ENCODE data around the gene CALY.

The CALY gene

GRCh38 chr10:133287832-133288500, 48.7 kb downstream of the CALY start:
- DNase-seq (ENCODE audit: low read depth in 2 of 2) = no peak

GRCh38 chr10:133286366-133286765, 50.3 kb downstream of the CALY start:
- no peak for DNase-seq (ENCODE audit: low read depth in 2 of 2)

- DNase-seq (ENCODE audit: low read depth in 2 of 2) = no peak
Measured at GRCh38 chr10:133285217-133285616, 51.5 kb downstream of the CALY start.

- DNase-seq (ENCODE audit: low read depth in 2 of 2) = no peak
Measured at GRCh38 chr10:133283931-133284330, 52.8 kb downstream of the CALY start.

GRCh38 chr10:133282846-133283390, 53.8 kb downstream of the CALY start:
- DNase-seq (ENCODE audit: low read depth in 2 of 2) = no peak

GRCh38 chr10:133281628-133282372, 54.9 kb downstream of the CALY start:
- DNase-seq (ENCODE audit: low read depth in 2 of 2) = no peak

- DNase-seq (ENCODE audit: low read depth in 2 of 2) = no peak
Measured at GRCh38 chr10:133281084-133281483, 55.6 kb downstream of the CALY start.

GRCh38 chr10:133280391-133281059, 56.2 kb downstream of the CALY start:
- no peak for DNase-seq (ENCODE audit: low read depth in 2 of 2)

- no peak for DNase-seq (ENCODE audit: low read depth in 2 of 2)
Measured at GRCh38 chr10:133279326-133280226, 57.1 kb downstream of the CALY start.

- no peak for DNase-seq (ENCODE audit: low read depth in 2 of 2)
Measured at GRCh38 chr10:133278577-133279265, 58.0 kb downstream of the CALY start.

- DNase-seq (ENCODE audit: low read depth in 2 of 2) = no peak
Measured at GRCh38 chr10:133277993-133278576, 58.6 kb downstream of the CALY start.

GRCh38 chr10:133277277-133277992, 59.3 kb downstream of the CALY start:
- DNase-seq (ENCODE audit: low read depth in 2 of 2) = no peak

- peak in 1 of 2 donors; percentile 71 for DNase-seq (ENCODE audit: low read depth in 2 of 2)
Measured at GRCh38 chr10:133276435-133277201, 60.1 kb downstream of the CALY start, which contains the start of gene ADAM8. Gene ADAM8 (minus strand): TSS chr10:133276868. CDS start chr10:133276817, 51 bp downstream.

- DNase-seq (ENCODE audit: low read depth in 2 of 2) = no peak
Measured at GRCh38 chr10:133276100-133276434, 60.6 kb downstream of the CALY start.

- DNase-seq (ENCODE audit: low read depth in 2 of 2) = no peak
Measured at GRCh38 chr10:133275684-133276092, 61.0 kb downstream of the CALY start.

- DNase-seq (ENCODE audit: low read depth in 2 of 2) = peak; percentile 76 to 78
Measured at GRCh38 chr10:133274751-133275683, 61.7 kb downstream of the CALY start.
